Measurements from ENCODE around the gene PRDM16. TPM values are rescaled to one million over a fixed set of nuclear protein-coding genes. Genes with fewer than 3 reads are reported as not detected.

The PRDM16 gene
- total RNA-seq, 1 donor from 2014 or later: 18.3 TPM

GRCh38 chr1:3409366-3410141 is 340.6 kb downstream of the PRDM16 start:
- no peak for TF ChIP-seq CTCF (IDR thresholded peaks at IDR 0.05)
- no peak for DNase-seq (ENCODE audit: low spot score)
- Mint-ChIP-seq H3K4me1 (ENCODE audit: low read depth) (peaks cover 3% of the 10 kb centered on the region), H3K9me3 (ENCODE audit: low read depth) (no peaks in the 10 kb centered on the region), H3K4me3 (ENCODE audit: unreplicated experiment) (no peak overlapping the region), H3K36me3 (ENCODE audit: low read depth) (peaks cover 6% of the 10 kb centered on the region), H3K27ac (ENCODE audit: unreplicated experiment) (no peak overlapping the region), H3K27me3 (ENCODE audit: low read depth) (no peaks in the 10 kb centered on the region)

DNA sequence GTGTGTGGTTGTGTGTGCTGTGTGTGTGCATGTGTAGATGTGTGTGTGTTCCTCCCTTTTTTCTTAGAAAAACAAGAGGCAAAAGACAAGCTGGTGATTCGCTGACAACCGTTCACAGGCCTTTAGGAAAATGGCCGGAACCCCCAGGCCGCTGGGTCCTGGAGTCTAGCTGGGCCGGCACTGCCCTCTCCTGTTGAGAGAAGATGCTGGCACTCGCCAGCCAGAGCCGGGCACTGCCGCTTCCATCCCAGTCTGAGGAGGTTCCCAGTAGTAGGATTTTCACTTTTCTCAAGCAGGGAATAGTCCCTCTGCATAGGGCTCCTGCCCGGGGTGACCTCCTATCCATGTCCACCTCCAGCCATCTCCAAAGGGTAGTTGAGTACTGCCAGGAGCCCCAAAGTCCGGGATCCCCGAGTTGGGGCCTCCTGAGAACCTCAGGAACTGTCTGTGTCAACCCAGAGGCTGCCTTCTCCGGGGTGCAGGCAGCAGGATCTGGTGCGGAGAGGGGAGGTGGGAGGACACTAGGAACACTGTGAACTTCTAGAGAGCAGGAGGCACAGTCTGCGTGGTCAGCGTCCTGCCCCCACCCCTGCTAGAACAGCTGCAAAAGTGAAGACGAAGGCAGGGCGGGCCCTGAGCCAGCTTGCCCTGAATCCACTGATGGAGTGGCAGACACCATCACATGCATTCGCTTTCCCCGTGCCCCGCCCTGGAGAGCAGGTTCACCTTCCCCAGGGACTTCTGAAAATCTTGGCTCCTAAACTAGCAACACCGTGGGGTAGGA is 341.3 kb downstream of the PRDM16 start:
- Mint-ChIP-seq H3K27ac (ENCODE audit: unreplicated experiment) (no peak overlapping the region), H3K36me3 (ENCODE audit: low read depth) (peaks cover 6% of the 10 kb centered on the region), H3K4me1 (ENCODE audit: low read depth) (peaks cover 3% of the 10 kb centered on the region), H3K4me3 (ENCODE audit: unreplicated experiment) (no peak overlapping the region), H3K9me3 (ENCODE audit: low read depth) (no peaks in the 10 kb centered on the region), H3K27me3 (ENCODE audit: low read depth) (no peaks in the 10 kb centered on the region)
- DNase-seq (ENCODE audit: low spot score): no peak
- TF ChIP-seq CTCF (IDR thresholded peaks at IDR 0.05): peak; percentile 88

DNA sequence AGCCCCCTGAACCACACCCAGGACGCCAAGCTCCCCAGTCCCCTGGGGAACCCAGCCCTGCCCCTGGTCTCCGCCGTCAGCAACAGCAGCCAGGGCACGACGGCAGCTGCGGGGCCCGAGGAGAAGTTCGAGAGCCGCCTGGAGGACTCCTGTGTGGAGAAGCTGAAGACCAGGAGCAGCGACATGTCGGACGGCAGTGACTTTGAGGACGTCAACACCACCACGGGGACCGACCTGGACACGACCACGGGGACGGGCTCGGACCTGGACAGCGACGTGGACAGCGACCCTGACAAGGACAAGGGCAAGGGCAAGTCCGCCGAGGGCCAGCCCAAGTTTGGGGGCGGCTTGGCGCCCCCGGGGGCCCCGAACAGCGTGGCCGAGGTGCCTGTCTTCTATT is 342.8 kb downstream of the PRDM16 start:
- H3K27me3 Mint-ChIP-seq (ENCODE audit: low read depth): no peaks in the 10 kb centered on the region
- no peak overlapping the region for H3K27ac Mint-ChIP-seq (ENCODE audit: unreplicated experiment)
- TF ChIP-seq CTCF (IDR thresholded peaks at IDR 0.05): no peak
- H3K4me1 Mint-ChIP-seq (ENCODE audit: low read depth): no peaks in the 10 kb centered on the region
- no peak for DNase-seq (ENCODE audit: low spot score)
- H3K4me3 Mint-ChIP-seq (ENCODE audit: unreplicated experiment): no peak overlapping the region
- no peaks in the 10 kb centered on the region for H3K36me3 Mint-ChIP-seq (ENCODE audit: low read depth)
- no peaks in the 10 kb centered on the region for H3K9me3 Mint-ChIP-seq (ENCODE audit: low read depth)

GRCh38 chr1:3412376-3412775 is 343.4 kb downstream of the PRDM16 start:
- H3K36me3 Mint-ChIP-seq (ENCODE audit: low read depth): peaks cover 3% of the 10 kb centered on the region
- TF ChIP-seq CTCF (IDR thresholded peaks at IDR 0.05): no peak
- DNase-seq (ENCODE audit: low spot score): no peak
- no peaks in the 10 kb centered on the region for H3K9me3 Mint-ChIP-seq (ENCODE audit: low read depth)
- H3K4me1 Mint-ChIP-seq (ENCODE audit: low read depth): no peaks in the 10 kb centered on the region
- no peaks in the 10 kb centered on the region for H3K27me3 Mint-ChIP-seq (ENCODE audit: low read depth)
- no peak overlapping the region for H3K27ac Mint-ChIP-seq (ENCODE audit: unreplicated experiment)
- no peak overlapping the region for H3K4me3 Mint-ChIP-seq (ENCODE audit: unreplicated experiment)

DNA sequence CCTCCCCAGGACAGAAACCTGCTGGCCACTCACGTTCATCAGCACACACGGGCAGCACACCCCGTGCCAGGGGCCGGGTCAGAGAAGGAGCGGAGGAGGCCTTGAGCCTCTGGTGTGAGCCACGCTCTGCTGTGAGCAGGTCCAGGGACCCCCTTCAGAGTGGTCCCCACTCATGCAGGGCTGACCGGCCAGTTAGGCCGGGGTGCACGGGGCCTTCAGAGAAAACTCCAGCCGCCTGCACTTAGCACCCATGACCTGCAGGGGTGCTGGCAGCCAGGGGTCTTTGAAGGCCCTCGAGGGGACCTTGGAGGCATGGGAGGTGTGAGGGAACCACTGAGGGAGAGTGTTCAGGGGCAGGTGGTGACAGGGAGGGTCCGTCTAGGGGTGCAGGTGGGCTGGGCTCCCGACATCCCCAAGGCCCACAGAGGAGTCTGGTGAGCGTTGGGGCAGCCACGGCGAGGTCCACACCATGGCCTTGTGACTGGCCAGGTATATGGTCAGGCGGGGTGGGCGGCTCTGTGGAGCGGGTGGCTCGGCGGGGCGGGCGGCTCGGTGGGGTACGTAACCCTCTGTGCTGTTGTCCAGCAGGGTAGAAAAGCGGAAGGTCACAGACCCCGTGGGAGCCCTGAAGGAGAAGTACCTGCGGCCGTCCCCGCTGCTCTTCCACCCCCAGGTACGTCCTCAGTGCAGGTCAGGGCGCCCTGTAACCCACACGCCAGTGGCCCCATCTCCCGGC is 345.1 kb downstream of the PRDM16 start:
- TF ChIP-seq CTCF (IDR thresholded peaks at IDR 0.05): no peak
- Mint-ChIP-seq H3K27ac (ENCODE audit: unreplicated experiment) (no peak overlapping the region), H3K27me3 (ENCODE audit: low read depth) (no peaks in the 10 kb centered on the region), H3K9me3 (ENCODE audit: low read depth) (no peaks in the 10 kb centered on the region), H3K4me3 (ENCODE audit: unreplicated experiment) (no peak overlapping the region), H3K4me1 (ENCODE audit: low read depth) (no peaks in the 10 kb centered on the region), H3K36me3 (ENCODE audit: low read depth) (peaks cover 5% of the 10 kb centered on the region)
- DNase-seq (ENCODE audit: low spot score): no peak
